Vagina (tissue), 2 donors: ENCODE results near the gene TRPM2. TPM values are rescaled to one million over a fixed set of nuclear protein-coding genes. Genes with fewer than 3 reads are reported as not detected.

ENCODE experiments used
- DNase-seq, 2 donors: peaks; one replicate each; pipeline ENCODE4 v3.0.0-alpha.2; 2017; ENCODE audit errors: extremely low spot score in 2 of 2
- H3K27ac ChIP-seq: fragments of 200-600 bp; sonication (generic); one replicate; pipeline ENCODE4 v1.5.1; 2019
- H3K27me3 ChIP-seq: fragments of 200-600 bp; sonication (generic); one replicate; pipeline ENCODE4 v1.5.1; 2019
- H3K36me3 ChIP-seq, 2 donors: fragments of 200-600 bp; sonication (generic); one replicate each; pipeline ENCODE4 v1.5.1; 2017 to 2019
- H3K4me1 ChIP-seq: fragments of 200-600 bp; sonication (generic); one replicate; pipeline ENCODE4 v1.5.1; 2019
- H3K4me3 ChIP-seq, 2 donors: fragments of 200-600 bp; sonication (generic); 1 replicate in 1 of 2; 2 replicates in 1 of 2; pipeline ENCODE4 v1.5.1; 2016 to 2019
- H3K9me3 ChIP-seq: fragments of 200-600 bp; sonication (generic); one replicate; pipeline ENCODE4 v1.5.1; 2019
- POLR2A ChIP-seq, 2 donors: fragments of 450-650 bp; IDR thresholded peaks; one replicate each; pipeline ENCODE4 v1.6.1; 2017; ENCODE audit warnings: antibody characterized with exemption in 2 of 2, mild to moderate bottlenecking in 2 of 2, moderate library complexity in 2 of 2
- POLR2AphosphoS5 ChIP-seq, 2 donors: sonication (generic); formaldehyde crosslinking; IDR thresholded peaks; one replicate each; pipeline ENCODE4 v1.9.0; 2017; ENCODE audit warnings: antibody characterized with exemption in 2 of 2, mild to moderate bottlenecking in 2 of 2, low read depth in 1 of 2; ENCODE audit not compliant: insufficient read depth in 1 of 2
- intact Hi-C: fragments of 100-400 bp; cut with DNase I; formaldehyde crosslinking; loops from one replicate; pipeline ENCODE4 v1.15.1; 2023
- total RNA-seq: library from RNA; depleted of rRNA; stranded (reverse); fragments of >200 nt; gene quantifications from one replicate; pipeline ENCODE4 v1.2.3, GENCODE V29; 2016
- TF ChIP-seq, protein P1 (sequence below), 3 experiments: fragments of 450-650 bp in 2 of 3; fragments of 200-600 bp in 1 of 3; sonication (generic) in 1 of 3; IDR thresholded peaks; one replicate each; pipeline ENCODE4 v1.5.1; 2017 to 2019; ENCODE audit warnings: antibody characterized with exemption in 3 of 3, mild to moderate bottlenecking in 2 of 3, moderate library complexity in 2 of 3

Gene TRPM2
- total RNA-seq, 1 donor from 2014 or later: 2.2 TPM

GRCh38 chr21:44438531-44439210 is 85.2 kb downstream of the TRPM2 start:
- no peak overlapping the region for H3K27ac ChIP-seq
- H3K4me3 ChIP-seq: no peak overlapping the region
- TF ChIP-seq, protein P1, sequence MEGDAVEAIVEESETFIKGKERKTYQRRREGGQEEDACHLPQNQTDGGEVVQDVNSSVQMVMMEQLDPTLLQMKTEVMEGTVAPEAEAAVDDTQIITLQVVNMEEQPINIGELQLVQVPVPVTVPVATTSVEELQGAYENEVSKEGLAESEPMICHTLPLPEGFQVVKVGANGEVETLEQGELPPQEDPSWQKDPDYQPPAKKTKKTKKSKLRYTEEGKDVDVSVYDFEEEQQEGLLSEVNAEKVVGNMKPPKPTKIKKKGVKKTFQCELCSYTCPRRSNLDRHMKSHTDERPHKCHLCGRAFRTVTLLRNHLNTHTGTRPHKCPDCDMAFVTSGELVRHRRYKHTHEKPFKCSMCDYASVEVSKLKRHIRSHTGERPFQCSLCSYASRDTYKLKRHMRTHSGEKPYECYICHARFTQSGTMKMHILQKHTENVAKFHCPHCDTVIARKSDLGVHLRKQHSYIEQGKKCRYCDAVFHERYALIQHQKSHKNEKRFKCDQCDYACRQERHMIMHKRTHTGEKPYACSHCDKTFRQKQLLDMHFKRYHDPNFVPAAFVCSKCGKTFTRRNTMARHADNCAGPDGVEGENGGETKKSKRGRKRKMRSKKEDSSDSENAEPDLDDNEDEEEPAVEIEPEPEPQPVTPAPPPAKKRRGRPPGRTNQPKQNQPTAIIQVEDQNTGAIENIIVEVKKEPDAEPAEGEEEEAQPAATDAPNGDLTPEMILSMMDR (IDR thresholded peaks at IDR 0.05): no peak
- TF ChIP-seq POLR2A (IDR thresholded peaks at IDR 0.05): no peak
- TF ChIP-seq POLR2AphosphoS5 (IDR thresholded peaks at IDR 0.05; ENCODE audit: insufficient read depth in 1 of 2, low read depth in 1 of 2): no peak
- no peaks in the 10 kb centered on the region for H3K9me3 ChIP-seq
- H3K36me3 ChIP-seq: no peaks in the 10 kb centered on the region
- H3K27me3 ChIP-seq: no peaks in the 10 kb centered on the region
- H3K4me1 ChIP-seq: no peaks in the 10 kb centered on the region
- no peak for DNase-seq
- intact Hi-C loops: no loop called here

DNA sequence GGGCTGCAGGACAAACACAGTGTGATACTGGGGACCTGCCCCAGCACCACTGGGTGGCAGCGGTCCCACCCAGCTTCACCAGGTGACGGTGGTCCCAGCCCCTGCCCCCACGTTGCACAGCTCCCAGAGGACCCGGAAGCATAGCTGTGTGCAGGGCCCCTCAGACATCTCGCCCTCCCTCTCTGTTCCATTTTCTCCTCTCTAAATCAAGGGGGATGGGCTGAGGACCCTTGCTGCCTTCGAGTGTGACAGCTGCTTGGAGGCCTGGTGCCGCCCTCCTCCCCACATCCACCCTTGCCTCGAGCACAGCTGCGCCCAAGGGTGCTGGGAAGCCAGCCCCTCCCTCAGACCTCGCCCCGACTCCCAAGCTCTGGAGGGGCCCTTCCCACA is 85.8 kb downstream of the TRPM2 start:
- no peak overlapping the region for H3K27ac ChIP-seq
- no peak for DNase-seq

GRCh38 chr21:44440241-44441040 is 87.0 kb downstream of the TRPM2 start:
- H3K27me3 ChIP-seq: no peaks in the 10 kb centered on the region
- no peaks in the 10 kb centered on the region for H3K4me1 ChIP-seq
- no peak overlapping the region for H3K27ac ChIP-seq
- H3K4me3 ChIP-seq: no peak overlapping the region
- intact Hi-C loops: no loop called here
- no peak for TF ChIP-seq POLR2A (IDR thresholded peaks at IDR 0.05)
- TF ChIP-seq POLR2AphosphoS5 (IDR thresholded peaks at IDR 0.05; ENCODE audit: insufficient read depth in 1 of 2, low read depth in 1 of 2): no peak
- TF ChIP-seq, protein P1 (IDR thresholded peaks at IDR 0.05): no peak
- H3K36me3 ChIP-seq: no peaks in the 10 kb centered on the region
- no peaks in the 10 kb centered on the region for H3K9me3 ChIP-seq
- no peak for DNase-seq

More for the DNA sequence above, 85.8 kb downstream of the TRPM2 start:
- no peaks in the 10 kb centered on the region for H3K9me3 ChIP-seq
- no peaks in the 10 kb centered on the region for H3K4me1 ChIP-seq
- no peaks in the 10 kb centered on the region for H3K27me3 ChIP-seq
- H3K36me3 ChIP-seq: no peaks in the 10 kb centered on the region
- intact Hi-C loops: no loop called here
- H3K4me3 ChIP-seq: no peak overlapping the region
- TF ChIP-seq POLR2AphosphoS5 (IDR thresholded peaks at IDR 0.05; ENCODE audit: insufficient read depth in 1 of 2, low read depth in 1 of 2) (no peak), POLR2A (IDR thresholded peaks at IDR 0.05) (no peak)
- TF ChIP-seq, protein P1 (IDR thresholded peaks at IDR 0.05): no peak

- Histone ChIP-seq H3K36me3 (no peaks in the 10 kb centered on the region), H3K9me3 (no peaks in the 10 kb centered on the region), H3K4me3 (no peak overlapping the region), H3K4me1 (no peaks in the 10 kb centered on the region), H3K27ac (no peak overlapping the region), H3K27me3 (no peaks in the 10 kb centered on the region)
- intact Hi-C loops: no loop called here
- TF ChIP-seq POLR2AphosphoS5 (IDR thresholded peaks at IDR 0.05; ENCODE audit: insufficient read depth in 1 of 2, low read depth in 1 of 2): no peak
- TF ChIP-seq, protein P1 (IDR thresholded peaks at IDR 0.05): no peak
- no peak for TF ChIP-seq POLR2A (IDR thresholded peaks at IDR 0.05)
- DNase-seq: no peak
These were observed 87.6 kb downstream of the TRPM2 start for GRCh38 chr21:44441041-44441400.
